ENCODE results near the gene TLL1.
A peak's percentile ranks its signal among the peaks of the same experiment; 100 is the strongest.

Gene TLL1

DNA sequence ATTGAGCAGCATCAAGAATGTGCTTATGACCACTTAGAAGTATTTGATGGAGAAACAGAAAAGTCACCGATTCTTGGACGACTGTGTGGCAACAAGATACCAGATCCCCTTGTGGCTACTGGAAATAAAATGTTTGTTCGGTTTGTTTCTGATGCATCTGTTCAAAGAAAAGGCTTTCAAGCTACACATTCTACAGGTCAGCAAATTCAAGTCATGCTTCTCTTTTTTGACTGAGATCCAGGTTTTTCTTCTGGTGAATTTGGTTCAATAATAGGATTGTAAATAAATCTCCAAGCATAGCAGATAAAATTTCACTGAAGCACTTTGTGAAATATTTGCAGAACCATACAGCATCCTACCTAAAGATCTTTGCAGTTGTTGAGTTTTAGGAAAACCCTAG lies 218.1 kb downstream of the TLL1 start:
- no peak for DNase-seq (ENCODE audit: low read depth)
- TF ChIP-seq, protein P1, sequence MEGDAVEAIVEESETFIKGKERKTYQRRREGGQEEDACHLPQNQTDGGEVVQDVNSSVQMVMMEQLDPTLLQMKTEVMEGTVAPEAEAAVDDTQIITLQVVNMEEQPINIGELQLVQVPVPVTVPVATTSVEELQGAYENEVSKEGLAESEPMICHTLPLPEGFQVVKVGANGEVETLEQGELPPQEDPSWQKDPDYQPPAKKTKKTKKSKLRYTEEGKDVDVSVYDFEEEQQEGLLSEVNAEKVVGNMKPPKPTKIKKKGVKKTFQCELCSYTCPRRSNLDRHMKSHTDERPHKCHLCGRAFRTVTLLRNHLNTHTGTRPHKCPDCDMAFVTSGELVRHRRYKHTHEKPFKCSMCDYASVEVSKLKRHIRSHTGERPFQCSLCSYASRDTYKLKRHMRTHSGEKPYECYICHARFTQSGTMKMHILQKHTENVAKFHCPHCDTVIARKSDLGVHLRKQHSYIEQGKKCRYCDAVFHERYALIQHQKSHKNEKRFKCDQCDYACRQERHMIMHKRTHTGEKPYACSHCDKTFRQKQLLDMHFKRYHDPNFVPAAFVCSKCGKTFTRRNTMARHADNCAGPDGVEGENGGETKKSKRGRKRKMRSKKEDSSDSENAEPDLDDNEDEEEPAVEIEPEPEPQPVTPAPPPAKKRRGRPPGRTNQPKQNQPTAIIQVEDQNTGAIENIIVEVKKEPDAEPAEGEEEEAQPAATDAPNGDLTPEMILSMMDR (IDR thresholded peaks at IDR 0.05; ENCODE audit: control insufficient read depth, extremely low read depth, insufficient read depth): no peak
- H3K4me3 ChIP-seq (ENCODE audit: low read depth, low read length): no peak overlapping the region

DNA sequence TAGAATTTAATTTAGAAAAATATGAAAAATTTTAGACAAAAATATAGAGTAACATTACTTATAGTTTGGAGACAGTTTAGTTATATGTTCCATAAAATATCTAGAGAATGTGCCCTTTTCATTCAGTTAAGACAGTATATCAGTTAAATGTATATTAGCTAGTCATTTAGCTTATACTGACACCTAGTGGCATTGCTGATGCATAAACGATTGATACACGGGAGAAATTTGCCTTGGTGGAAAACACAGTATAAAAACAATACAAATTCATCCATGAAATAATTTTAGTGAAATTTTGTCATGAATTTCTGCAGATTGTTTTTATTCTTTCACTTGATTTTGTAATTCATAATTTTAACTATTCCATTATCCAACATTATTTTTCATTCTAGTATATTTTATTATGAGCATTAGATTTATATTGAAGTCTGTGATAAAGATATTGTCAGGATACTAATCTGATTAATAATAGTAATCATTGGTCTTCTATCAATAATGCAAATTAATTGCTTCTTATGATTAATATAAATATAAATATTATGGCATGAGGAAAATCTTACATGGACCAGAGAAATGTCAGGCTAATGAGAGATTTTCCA lies 219.0 kb downstream of the TLL1 start:
- DNase-seq (ENCODE audit: low read depth): peak; percentile 18
- H3K4me3 ChIP-seq (ENCODE audit: low read depth, low read length): no peak overlapping the region

DNA sequence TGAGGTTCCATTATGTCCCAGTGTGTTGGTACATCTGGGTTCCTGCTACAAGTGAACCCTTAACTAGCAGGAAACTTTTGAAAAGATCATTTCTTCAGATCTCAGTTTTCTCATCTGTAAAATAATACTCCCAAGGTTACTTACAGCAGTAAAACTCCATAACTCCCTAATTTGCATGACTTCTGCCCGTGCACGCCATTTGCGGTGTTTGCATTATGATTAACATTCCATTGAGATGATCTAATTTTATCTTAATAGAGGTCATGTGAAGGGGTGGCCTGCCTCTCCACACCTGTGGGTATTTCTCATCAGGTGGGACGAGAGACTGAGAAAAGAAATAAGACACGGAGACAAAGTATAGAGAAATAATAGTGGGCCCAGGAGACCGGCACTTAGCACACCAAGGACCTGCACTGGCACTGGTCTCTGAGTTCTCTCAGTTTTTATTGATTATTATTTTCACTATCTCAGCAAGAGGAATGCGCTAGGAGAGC lies 219.8 kb downstream of the TLL1 start:
- no peak overlapping the region for H3K4me3 ChIP-seq (ENCODE audit: low read depth, low read length)
- DNase-seq (ENCODE audit: low read depth): no peak
- TF ChIP-seq, protein P1 (IDR thresholded peaks at IDR 0.05; ENCODE audit: control insufficient read depth, extremely low read depth, insufficient read depth): no peak

More for the DNA sequence above, 219.0 kb downstream of the TLL1 start:
- TF ChIP-seq, protein P1 (IDR thresholded peaks at IDR 0.05; ENCODE audit: control insufficient read depth, extremely low read depth, insufficient read depth): peak; percentile 63

DNA sequence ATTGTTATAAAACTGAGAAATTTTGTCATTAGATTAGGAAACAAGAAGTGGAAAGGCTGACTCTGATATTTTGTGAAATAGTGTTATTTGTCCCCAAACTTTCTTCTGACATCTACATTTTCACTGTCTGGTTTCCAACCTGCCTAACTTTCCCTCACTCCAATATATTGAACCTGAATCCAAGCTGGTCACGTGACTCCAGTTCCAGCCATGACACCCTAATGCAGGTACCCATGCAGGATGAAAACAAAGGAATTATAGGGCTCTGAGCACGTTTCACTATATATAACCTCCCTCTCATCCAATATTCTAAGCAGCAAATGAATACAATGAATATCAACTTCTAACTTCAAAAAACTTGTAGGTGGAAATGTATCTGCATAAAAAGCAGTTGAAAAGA lies 231.6 kb downstream of the TLL1 start:
- DNase-seq (ENCODE audit: low read depth): no peak
- TF ChIP-seq, protein P1 (IDR thresholded peaks at IDR 0.05; ENCODE audit: control insufficient read depth, extremely low read depth, insufficient read depth): no peak
- no peak overlapping the region for H3K4me3 ChIP-seq (ENCODE audit: low read depth, low read length)

DNA sequence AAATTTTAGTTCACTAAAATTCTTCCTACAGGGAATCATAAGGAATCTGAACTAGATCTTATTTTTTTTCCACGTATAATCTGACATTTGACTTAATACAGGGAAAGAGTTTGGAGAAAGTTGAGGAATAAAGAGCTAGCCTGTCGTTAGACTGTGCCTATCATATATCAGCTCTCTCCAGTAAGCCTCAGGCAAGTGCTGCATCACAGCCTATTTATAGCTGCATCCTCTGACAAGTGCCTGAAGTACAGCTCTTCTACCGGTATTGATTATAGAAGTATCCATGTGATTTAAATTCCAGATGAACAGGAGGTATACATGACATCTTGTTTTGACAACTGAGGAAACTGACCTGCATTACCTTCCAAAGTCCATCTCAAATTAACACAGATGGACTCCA lies 248.9 kb downstream of the TLL1 start:
- H3K4me3 ChIP-seq (ENCODE audit: low read depth, low read length): no peak overlapping the region
- TF ChIP-seq, protein P1 (IDR thresholded peaks at IDR 0.05; ENCODE audit: control insufficient read depth, extremely low read depth, insufficient read depth): no peak
- no peak for DNase-seq (ENCODE audit: low read depth)

DNA sequence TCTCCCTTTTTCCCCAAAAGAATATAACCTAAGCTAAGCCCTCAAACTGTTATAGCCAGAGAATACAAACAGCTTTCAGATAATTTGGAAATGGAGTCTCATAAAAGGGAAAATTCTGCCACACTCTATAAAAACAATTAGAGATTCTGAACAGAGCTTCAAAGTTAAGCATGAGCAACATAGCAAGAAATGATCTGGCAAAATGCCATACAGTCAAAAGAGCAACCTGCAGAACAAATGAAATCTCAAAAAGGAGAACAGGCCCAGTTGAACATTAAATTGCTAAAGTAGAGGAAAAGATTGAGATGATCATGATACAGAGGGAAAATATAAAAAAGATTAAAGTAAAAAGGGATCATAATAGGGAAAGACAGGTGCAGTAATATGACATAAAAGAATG lies 250.5 kb downstream of the TLL1 start:
- DNase-seq (ENCODE audit: low read depth): no peak

More for the DNA sequence above, 250.5 kb downstream of the TLL1 start:
- no peak overlapping the region for H3K4me3 ChIP-seq (ENCODE audit: low read depth, low read length)
- TF ChIP-seq, protein P1 (IDR thresholded peaks at IDR 0.05; ENCODE audit: control insufficient read depth, extremely low read depth, insufficient read depth): no peak
